GM21529 (cell line): ENCODE data around the gene ISG20.
A peak's percentile ranks its signal among the peaks of the same experiment; 100 is the strongest.

ENCODE experiments used
- ATAC-seq: cut with Tn5 transposase; IDR thresholded peaks from one replicate; pipeline ENCODE4 v1.9.1; 2021; ENCODE audit not compliant: unreplicated experiment

Gene ISG20

GRCh38 chr15:88684345-88684744 lies 45.5 kb downstream of the ISG20 start:
- ATAC-seq, result no peak

DNA sequence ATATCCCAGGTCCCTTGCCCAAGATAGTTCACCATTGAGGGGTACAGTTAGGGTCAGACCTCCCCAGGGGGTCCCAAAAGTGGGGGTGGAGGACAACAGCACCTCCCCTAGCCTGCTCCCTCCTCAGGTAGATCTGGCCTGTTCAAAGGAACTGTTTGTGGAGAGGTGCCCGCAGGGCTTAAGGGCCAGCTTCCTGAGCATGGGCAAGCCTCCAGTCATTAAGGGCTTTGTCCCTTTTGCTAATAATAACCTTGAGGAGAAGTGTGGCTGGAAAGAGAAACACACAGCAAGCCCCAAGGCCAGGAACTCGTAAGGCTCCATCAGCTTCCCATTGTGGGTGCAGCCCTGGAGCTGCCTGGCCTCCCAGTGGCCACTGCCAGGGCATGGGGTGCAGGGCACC lies 47.4 kb downstream of the ISG20 start:
- ATAC-seq, result no peak

DNA sequence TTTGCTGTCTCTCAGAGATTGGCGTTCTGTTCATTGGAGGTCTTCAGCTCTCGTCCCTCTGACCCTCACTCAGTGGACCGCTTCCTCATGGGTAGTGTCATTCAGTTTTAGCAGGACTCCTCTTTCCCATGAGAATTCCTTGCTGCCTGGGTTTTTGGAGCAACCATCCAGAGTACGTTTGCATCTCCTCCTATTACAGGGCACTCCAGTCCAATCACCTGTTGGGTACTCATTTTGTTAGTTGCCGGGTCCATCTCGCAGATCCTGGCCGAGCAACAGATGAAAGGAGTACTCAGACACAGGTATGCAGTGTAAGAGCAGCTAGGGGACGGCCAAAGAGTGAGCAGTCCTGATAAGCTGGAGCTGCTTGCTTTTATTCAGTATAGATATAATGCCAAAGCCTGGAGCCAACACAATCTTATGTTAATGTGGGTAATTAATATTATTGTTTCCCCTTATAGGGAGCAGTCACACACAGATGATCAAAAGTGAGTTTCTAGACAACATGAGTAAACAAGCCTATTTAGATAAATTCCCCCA lies 49.6 kb downstream of the ISG20 start:
- ATAC-seq, result no peak

- no peak for ATAC-seq
These were observed 51.5 kb downstream of the ISG20 start for GRCh38 chr15:88690331-88690730.

GRCh38 chr15:88693191-88693590 lies 54.4 kb downstream of the ISG20 start:
- no peak for ATAC-seq

- ATAC-seq, result no peak
These were observed 56.3 kb downstream of the ISG20 start for GRCh38 chr15:88695101-88695500.

DNA sequence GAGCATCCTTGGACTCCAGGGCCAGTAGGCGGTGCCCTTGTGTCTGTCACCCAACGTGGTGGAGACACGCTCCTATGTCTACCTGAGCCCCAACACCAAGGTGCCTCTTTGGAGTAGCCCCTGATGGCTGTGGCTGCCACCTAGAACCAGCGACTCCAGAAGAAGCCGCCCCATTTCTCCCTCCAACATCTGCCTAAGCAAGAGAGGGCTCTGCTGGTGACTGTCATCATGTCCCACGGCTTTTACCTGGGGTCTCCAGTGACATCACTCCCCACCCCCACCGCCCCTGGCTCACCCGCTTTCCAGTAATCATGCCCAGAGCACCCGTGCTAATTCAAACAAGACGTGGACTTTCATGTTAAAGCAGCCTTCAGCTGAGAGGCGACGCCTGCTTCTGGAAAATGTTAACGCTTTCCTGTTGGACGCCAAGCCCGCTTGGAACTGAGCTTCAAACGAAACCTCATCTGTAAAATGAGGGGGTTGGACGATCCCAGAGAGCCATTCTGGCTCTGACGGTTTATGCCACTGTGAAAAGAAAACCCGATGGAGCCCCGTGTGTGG lies 57.0 kb downstream of the ISG20 start:
- no peak for ATAC-seq

- no peak for ATAC-seq
These were observed 57.4 kb downstream of the ISG20 start for GRCh38 chr15:88696254-88696653.

GRCh38 chr15:88697276-88697675 lies 58.5 kb downstream of the ISG20 start:
- no peak for ATAC-seq

DNA sequence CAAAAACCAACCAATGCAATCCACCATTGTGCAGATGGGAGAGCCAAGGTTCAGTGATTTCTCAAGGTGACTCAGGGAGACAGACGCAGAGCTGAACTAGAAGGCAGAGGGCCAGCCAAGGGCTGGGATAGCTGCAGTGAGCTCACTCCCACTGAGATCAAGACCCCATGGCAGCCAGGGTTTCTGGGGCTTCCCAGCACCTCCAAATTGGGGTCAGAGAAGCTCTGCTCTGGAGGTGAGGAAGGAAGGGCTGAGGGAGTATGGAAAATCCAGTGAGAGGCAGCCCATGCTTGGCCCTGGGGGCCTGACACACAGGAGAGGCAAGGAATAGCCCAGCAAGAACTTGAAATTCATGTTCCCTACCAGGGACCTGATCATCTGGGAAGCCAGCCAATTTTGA lies 61.0 kb downstream of the ISG20 start:
- ATAC-seq, result no peak

DNA sequence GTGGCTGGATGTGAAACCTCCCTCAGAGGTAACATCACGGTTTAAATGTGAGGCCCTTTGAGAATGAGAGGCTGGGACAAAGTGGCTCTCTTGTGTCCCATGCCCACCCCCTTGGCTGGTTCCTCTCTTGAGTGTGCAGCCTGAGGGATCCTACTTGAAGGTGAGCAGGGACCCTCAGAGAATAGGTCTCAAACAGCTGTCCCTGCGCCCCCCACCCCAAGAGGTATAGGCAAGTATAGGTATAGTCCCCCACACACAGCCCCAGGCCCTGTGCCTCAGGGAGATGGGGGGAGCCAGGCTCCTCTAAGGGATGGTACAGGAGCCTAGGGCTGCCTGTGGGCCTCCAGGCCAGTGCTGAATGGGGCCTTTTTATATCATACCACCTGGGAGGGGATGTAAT lies 61.9 kb downstream of the ISG20 start:
- no peak for ATAC-seq

- peak; percentile 82 for ATAC-seq
These were observed 62.8 kb downstream of the ISG20 start for GRCh38 chr15:88701561-88702095.

DNA sequence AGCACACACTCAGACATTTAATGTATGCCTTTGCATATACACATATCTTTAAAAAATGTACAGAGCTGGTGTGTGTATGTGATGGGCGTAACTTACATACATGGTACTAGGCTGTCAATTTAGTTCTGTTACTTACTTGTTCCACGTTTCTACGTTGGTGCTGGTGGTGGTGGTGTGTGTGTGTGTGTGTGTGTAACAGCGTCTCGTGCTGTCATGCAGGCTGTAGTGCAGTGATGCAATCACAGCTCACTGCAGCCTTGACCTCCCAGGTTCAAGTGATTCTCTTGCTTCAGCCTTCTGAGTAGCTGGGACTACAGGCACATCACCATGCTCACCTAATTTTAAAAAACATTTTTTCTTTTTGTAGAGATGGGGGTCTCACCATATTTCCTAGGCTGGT lies 64.2 kb downstream of the ISG20 start:
- no peak for ATAC-seq

DNA sequence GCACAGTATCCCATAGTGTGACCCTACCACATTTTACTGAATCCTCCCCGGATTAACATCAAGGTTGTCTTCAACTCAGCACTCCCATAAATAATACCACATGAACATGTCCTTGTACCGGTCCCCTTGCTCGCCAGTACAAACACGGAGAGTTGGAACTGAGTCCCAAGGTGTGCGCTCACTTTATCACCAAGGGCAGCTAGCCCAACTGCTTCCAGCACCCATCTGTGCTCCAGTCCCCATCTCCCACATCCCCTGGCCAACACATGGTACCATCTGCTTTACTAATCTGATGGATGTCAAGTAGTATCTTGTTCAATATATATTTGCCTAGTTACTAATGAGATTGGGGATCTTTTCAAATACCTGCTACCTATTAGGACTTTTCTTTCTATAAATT lies 64.7 kb downstream of the ISG20 start:
- ATAC-seq, result no peak

DNA sequence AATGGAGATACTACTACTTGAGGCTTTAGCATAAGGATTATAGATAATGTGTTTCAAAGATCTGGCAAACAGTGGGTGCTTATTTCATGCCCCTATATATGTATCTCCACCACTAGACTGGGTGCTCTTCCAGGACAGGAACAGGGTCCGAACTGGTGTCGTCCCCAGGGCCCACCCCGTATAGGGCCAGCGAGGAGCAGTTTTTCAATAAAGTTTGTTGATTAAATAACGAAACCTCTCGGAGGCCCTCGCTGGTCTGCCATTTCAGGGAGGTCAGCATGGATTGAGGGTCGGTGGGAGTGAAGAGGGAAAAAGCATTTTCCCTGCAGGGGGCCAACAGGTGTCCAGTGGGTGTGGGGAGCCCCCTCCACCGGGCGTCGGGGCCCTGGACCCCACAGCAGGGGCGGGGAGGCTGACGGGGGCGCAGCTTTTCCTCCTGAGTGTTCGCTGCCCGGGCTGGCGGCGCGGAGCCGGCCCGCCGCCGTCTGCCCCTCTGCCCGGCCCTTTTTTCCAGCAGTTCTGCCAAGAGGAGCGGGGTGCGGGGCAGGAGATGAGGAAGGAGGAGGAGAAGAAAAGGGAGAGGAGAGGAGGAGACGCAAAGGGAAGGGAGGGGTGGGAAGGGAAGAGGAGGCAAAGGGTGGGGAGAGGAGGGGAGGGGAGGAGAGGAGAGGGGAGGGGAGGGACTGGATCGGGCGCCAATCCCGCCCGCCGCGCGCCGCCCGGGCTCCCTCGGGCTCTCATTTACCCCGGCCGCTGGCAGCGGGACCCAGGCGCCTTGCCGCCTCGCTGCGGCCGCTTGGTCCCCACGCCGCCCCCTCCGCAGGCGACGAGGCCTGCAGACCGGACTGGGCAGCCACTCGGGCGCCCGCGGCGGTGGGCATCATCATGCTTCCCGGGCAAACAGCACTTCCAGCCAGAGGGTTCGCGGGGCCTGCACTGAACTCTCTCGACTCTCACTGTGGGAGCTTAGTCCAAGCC lies 66.3 kb downstream of the ISG20 start:
- no peak for ATAC-seq

DNA sequence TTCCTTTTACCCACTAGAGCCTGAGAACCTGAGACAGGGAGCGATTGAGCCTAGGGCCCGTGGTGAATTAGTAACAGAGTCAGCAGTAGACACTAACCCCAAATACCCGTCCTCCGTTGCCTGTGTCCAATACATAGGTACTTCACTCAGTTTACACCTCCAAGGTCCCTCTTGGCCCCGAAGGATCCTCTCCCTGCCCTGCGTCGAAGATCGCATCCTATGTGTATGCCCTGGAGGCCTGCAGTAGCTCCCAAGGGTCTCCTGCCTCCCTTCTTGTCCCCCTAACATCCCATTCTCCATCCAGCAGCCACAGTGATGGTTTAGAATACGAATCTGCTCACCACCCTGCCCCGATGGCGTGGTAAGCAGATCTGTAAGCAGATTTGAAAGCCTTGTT lies 67.0 kb downstream of the ISG20 start:
- no peak for ATAC-seq
